HEK293 (cell line): ENCODE results near the gene FLVCR1.

Experiments
- CTCF ChIA-PET: fragments of 350-600 bp; formaldehyde crosslinking; extraction: SDS; loops from one replicate; lab custom pipeline; 2021; ENCODE audit warnings: antibody characterized with exemption; lab: Yijun Ruan, JAX
- POLR2A ChIA-PET: fragments of 300-600 bp; formaldehyde crosslinking; extraction: SDS; loops from one replicate; lab custom pipeline; 2020; ENCODE audit warnings: antibody characterized with exemption, inconsistent platforms; lab: Yijun Ruan, JAX
- H3K27ac ChIP-seq: fragments of 200-500 bp; sonication (Bioruptor generic); 2 replicates; pipeline ENCODE4 v1.5.1; 2014; ENCODE audit warnings: low read depth, low read length, control low read depth, inconsistent platforms; ENCODE audit errors: extremely low read depth
- H3K36me3 ChIP-seq, 2 experiments: fragments of 200-500 bp in 1 of 2; sonication (Bioruptor generic) in 1 of 2; 1 replicate in 1 of 2; 2 replicates in 1 of 2; pipeline ENCODE4 v1.5.1; 2014 to 2017; ENCODE audit warnings: inconsistent platforms in 2 of 2, low read length in 2 of 2; ENCODE audit not compliant: control insufficient read depth in 2 of 2, insufficient read depth in 1 of 2
- H3K4me1 ChIP-seq: fragments of 200-500 bp; sonication (Bioruptor generic); 2 replicates; pipeline ENCODE4 v1.5.1; 2014; ENCODE audit warnings: mild to moderate bottlenecking, low read length, inconsistent platforms; ENCODE audit not compliant: control insufficient read depth, insufficient read depth
- H3K4me3 ChIP-seq: 2 replicates; pipeline ENCODE4 v1.5.1; 2011; ENCODE audit warnings: low read depth, mild to moderate bottlenecking, control low read depth, low read length, moderate library complexity
- H3K9me3 ChIP-seq: fragments of 200-500 bp; sonication (Bioruptor generic); 2 replicates; pipeline ENCODE4 v1.5.1; 2014; ENCODE audit warnings: low read depth, low read length, inconsistent platforms; ENCODE audit not compliant: control insufficient read depth, insufficient read depth
- BCL11A ChIP-seq: fragments of 450-650 bp; formaldehyde crosslinking; IDR thresholded peaks from 2 replicates; pipeline ENCODE4 v1.5.1; 2016; ENCODE audit warnings: low read depth, missing biosample characterization, missing genetic modification characterization
- BCL11B ChIP-seq: fragments of 450-650 bp; formaldehyde crosslinking; IDR thresholded peaks from 2 replicates; pipeline ENCODE4 v1.5.1; 2016; ENCODE audit warnings: low read depth, missing biosample characterization, missing genetic modification characterization
- KLF9 ChIP-seq: fragments of 450-650 bp; formaldehyde crosslinking; IDR thresholded peaks from 2 replicates; pipeline ENCODE4 v1.5.1; 2016; ENCODE audit warnings: missing biosample characterization, missing genetic modification characterization, low read depth
- SP3 ChIP-seq: fragments of 450-650 bp; formaldehyde crosslinking; IDR thresholded peaks from 2 replicates; pipeline ENCODE4 v1.5.1; 2016; ENCODE audit warnings: missing biosample characterization, missing genetic modification characterization
- TSHZ1 ChIP-seq: fragments of 450-650 bp; formaldehyde crosslinking; IDR thresholded peaks from 2 replicates; pipeline ENCODE4 v1.5.1; 2016; ENCODE audit warnings: missing biosample characterization, missing genetic modification characterization, borderline replicate concordance
- ZBTB21 ChIP-seq: fragments of 450-650 bp; formaldehyde crosslinking; IDR thresholded peaks from 2 replicates; pipeline ENCODE4 v1.5.1; 2017; ENCODE audit warnings: missing biosample characterization, missing genetic modification characterization
- ZBTB7A ChIP-seq: fragments of 450-650 bp; formaldehyde crosslinking; IDR thresholded peaks from 2 replicates; pipeline ENCODE4 v1.5.1; 2016; ENCODE audit warnings: low read depth, missing biosample characterization, missing genetic modification characterization
- ZNF140 ChIP-seq: fragments of 450-650 bp; formaldehyde crosslinking; IDR thresholded peaks from 2 replicates; pipeline ENCODE4 v1.5.1; 2016; ENCODE audit warnings: missing biosample characterization, missing genetic modification characterization
- ZNF155 ChIP-seq: fragments of 450-650 bp; formaldehyde crosslinking; IDR thresholded peaks from 2 replicates; pipeline ENCODE4 v1.5.1; 2016; ENCODE audit warnings: missing biosample characterization, missing genetic modification characterization
- ZNF174 ChIP-seq: fragments of 450-650 bp; formaldehyde crosslinking; IDR thresholded peaks from 2 replicates; pipeline ENCODE4 v1.5.0; 2017; ENCODE audit warnings: missing biosample characterization, mild to moderate bottlenecking, missing genetic modification characterization
- ZNF214 ChIP-seq: fragments of 450-650 bp; formaldehyde crosslinking; IDR thresholded peaks from 2 replicates; pipeline ENCODE4 v1.5.1; 2017; ENCODE audit warnings: missing biosample characterization, mild to moderate bottlenecking, missing genetic modification characterization, borderline replicate concordance
- ZNF248 ChIP-seq: fragments of 450-650 bp; formaldehyde crosslinking; IDR thresholded peaks from 2 replicates; pipeline ENCODE4 v1.5.1; 2017; ENCODE audit warnings: missing biosample characterization, missing genetic modification characterization
- ZNF274 ChIP-seq, 2 experiments: fragments of 200-500 bp in 1 of 2; fragments of 450-650 bp in 1 of 2; sonication (Bioruptor generic) in 1 of 2; formaldehyde crosslinking in 1 of 2; IDR thresholded peaks; 2 replicates each; pipeline versions ENCODE4 v1.5.1 to v1.6.1; 2014 to 2016; ENCODE audit warnings: borderline replicate concordance in 1 of 2, inconsistent platforms in 1 of 2, low read length in 1 of 2, missing biosample characterization in 1 of 2, missing genetic modification characterization in 1 of 2
- ZNF362 ChIP-seq: fragments of 450-650 bp; formaldehyde crosslinking; IDR thresholded peaks from 2 replicates; pipeline ENCODE4 v1.5.1; 2016; ENCODE audit warnings: missing biosample characterization, missing genetic modification characterization
- ZNF391 ChIP-seq: fragments of 450-650 bp; formaldehyde crosslinking; IDR thresholded peaks from 2 replicates; pipeline ENCODE4 v1.5.1; 2016; ENCODE audit warnings: low read depth, missing biosample characterization, missing genetic modification characterization, borderline replicate concordance
- ZNF529 ChIP-seq: fragments of 450-650 bp; formaldehyde crosslinking; IDR thresholded peaks from 2 replicates; pipeline ENCODE4 v1.5.1; 2017; ENCODE audit warnings: missing genetic modification characterization, missing biosample characterization; ENCODE audit not compliant: insufficient replicate concordance
- ZNF585B ChIP-seq: fragments of 450-650 bp; formaldehyde crosslinking; IDR thresholded peaks from 2 replicates; pipeline ENCODE4 v1.5.1; 2016; ENCODE audit warnings: missing biosample characterization, missing genetic modification characterization
- ZNF596 ChIP-seq: fragments of 450-650 bp; IDR thresholded peaks from 2 replicates; pipeline ENCODE4 v1.5.0; 2018; ENCODE audit warnings: missing biosample characterization, mild to moderate bottlenecking, missing genetic modification characterization, moderate library complexity
- ZNF624 ChIP-seq: fragments of 450-650 bp; formaldehyde crosslinking; IDR thresholded peaks from 2 replicates; pipeline ENCODE4 v1.5.1; 2017; ENCODE audit warnings: missing biosample characterization, missing genetic modification characterization
- ZNF639 ChIP-seq: fragments of 450-650 bp; formaldehyde crosslinking; IDR thresholded peaks from 2 replicates; pipeline ENCODE4 v1.5.1; 2016; ENCODE audit warnings: missing biosample characterization, missing genetic modification characterization
- ZNF660 ChIP-seq: fragments of 450-650 bp; IDR thresholded peaks from 2 replicates; pipeline ENCODE4 v1.5.1; 2018; ENCODE audit warnings: missing biosample characterization, mild to moderate bottlenecking, missing genetic modification characterization
- ZNF670 ChIP-seq: fragments of 450-650 bp; formaldehyde crosslinking; IDR thresholded peaks from 2 replicates; pipeline ENCODE4 v1.5.1; 2016; ENCODE audit warnings: missing biosample characterization, missing genetic modification characterization, low read depth
- ZNF677 ChIP-seq: fragments of 450-650 bp; IDR thresholded peaks from 2 replicates; pipeline ENCODE4 v1.5.0; 2018; ENCODE audit warnings: missing biosample characterization, mild to moderate bottlenecking, missing genetic modification characterization, moderate library complexity
- ZNF76 ChIP-seq: fragments of 450-650 bp; formaldehyde crosslinking; IDR thresholded peaks from 2 replicates; pipeline ENCODE4; 2016; ENCODE audit warnings: low read depth, missing biosample characterization, missing genetic modification characterization, borderline replicate concordance
- ZNF837 ChIP-seq: fragments of 450-650 bp; formaldehyde crosslinking; IDR thresholded peaks from 2 replicates; pipeline ENCODE4 v1.5.1; 2016; ENCODE audit warnings: missing biosample characterization, missing genetic modification characterization
- TF ChIP-seq, protein P1 (sequence below): fragments of 450-650 bp; formaldehyde crosslinking; IDR thresholded peaks from 2 replicates; pipeline ENCODE4 v1.5.1; 2017; ENCODE audit warnings: missing biosample characterization, missing genetic modification characterization

The FLVCR1 gene

GRCh38 chr1:212926372-212926771, 68.3 kb downstream of the FLVCR1 start (continued):
- TF ChIP-seq TSHZ1 (tag by site-specific recombination) = no peak
- no peak for TF ChIP-seq ZNF639 (tag by site-specific recombination)
- TF ChIP-seq ZNF596 (tag by site-specific recombination) = no peak
- no peak for TF ChIP-seq ZNF670 (tag by site-specific recombination)
- no peak for TF ChIP-seq ZBTB21 (tag by site-specific recombination)
- TF ChIP-seq ZNF624 = no peak
- TF ChIP-seq ZNF660 (tag by site-specific recombination) = no peak
- TF ChIP-seq ZNF585B = no peak
- TF ChIP-seq ZNF274 (IDR thresholded peaks at IDR 0.05; ENCODE audit: low read length) = no peak
- TF ChIP-seq ZNF274 (tag by site-specific recombination; IDR thresholded peaks at IDR 0.05; ENCODE audit: borderline replicate concordance) = no peak
- no peak for TF ChIP-seq ZNF391 (tag by site-specific recombination)
- TF ChIP-seq ZNF529 (tag by site-specific recombination) = no peak

- no peaks in the 10 kb centered on the region for H3K36me3 ChIP-seq
- no peaks in the 10 kb centered on the region for H3K4me1 ChIP-seq
- ChIA-PET CTCF (no interaction called here), POLR2A (interaction anchor here (0.5 to 1.3 kb wide), 2 partner anchors 22 to 289 kb away, joined by 4 read pairs; partner anchors contain the start of gene VASH2)
- H3K27ac ChIP-seq = no peak overlapping the region
- no peak for TF ChIP-seq ZNF362 (tag by site-specific recombination)
- no peak for TF ChIP-seq ZNF837
- no peak for TF ChIP-seq BCL11B
- TF ChIP-seq, protein P1, sequence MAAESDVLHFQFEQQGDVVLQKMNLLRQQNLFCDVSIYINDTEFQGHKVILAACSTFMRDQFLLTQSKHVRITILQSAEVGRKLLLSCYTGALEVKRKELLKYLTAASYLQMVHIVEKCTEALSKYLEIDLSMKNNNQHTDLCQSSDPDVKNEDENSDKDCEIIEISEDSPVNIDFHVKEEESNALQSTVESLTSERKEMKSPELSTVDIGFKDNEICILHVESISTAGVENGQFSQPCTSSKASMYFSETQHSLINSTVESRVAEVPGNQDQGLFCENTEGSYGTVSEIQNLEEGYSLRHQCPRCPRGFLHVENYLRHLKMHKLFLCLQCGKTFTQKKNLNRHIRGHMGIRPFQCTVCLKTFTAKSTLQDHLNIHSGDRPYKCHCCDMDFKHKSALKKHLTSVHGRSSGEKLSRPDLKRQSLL (tag by site-specific recombination) = no peak
- TF ChIP-seq ZNF214 = no peak
- TF ChIP-seq BCL11A = no peak
- TF ChIP-seq ZNF155 (tag by site-specific recombination) = no peak
- TF ChIP-seq SP3 (tag by site-specific recombination) = no peak
- TF ChIP-seq ZNF677 (tag by site-specific recombination) = no peak
- no peak for TF ChIP-seq ZNF174 (tag by site-specific recombination)
- TF ChIP-seq ZNF140 = no peak
- no peak for TF ChIP-seq ZNF248 (tag by site-specific recombination)
- no peak for TF ChIP-seq ZNF76
- TF ChIP-seq ZBTB7A (tag by site-specific recombination) = no peak
- TF ChIP-seq KLF9 (tag by site-specific recombination) = no peak
- H3K9me3 ChIP-seq = no peaks in the 10 kb centered on the region
- no peak overlapping the region for H3K4me3 ChIP-seq
These were observed 70.5 kb downstream of the FLVCR1 start for GRCh38 chr1:212928323-212929291.
